Astrocyte of the spinal cord (primary cell): ENCODE results near the gene SKA2.

ENCODE experiments used
- DNase-seq: peaks from one replicate; pipeline ENCODE4 v3.0.0; 2011; ENCODE audit warnings: low read depth, low spot score
- H3K4me3 ChIP-seq: 2 replicates; pipeline ENCODE4 v1.5.1; 2011; ENCODE audit warnings: low read depth, mild to moderate bottlenecking, low read length, moderate library complexity
- in situ Hi-C: cut with HindIII; loops from 2 replicates; pipeline ENCODE4 v1.10.0; 2017; ENCODE audit warnings: low sequenced_read_pairs
- TF ChIP-seq, protein P1 (sequence below): IDR thresholded peaks from 2 replicates; pipeline ENCODE4 v1.5.1; 2012; ENCODE audit warnings: low read depth, mild to moderate bottlenecking, low read length, inconsistent platforms

The SKA2 gene

DNA sequence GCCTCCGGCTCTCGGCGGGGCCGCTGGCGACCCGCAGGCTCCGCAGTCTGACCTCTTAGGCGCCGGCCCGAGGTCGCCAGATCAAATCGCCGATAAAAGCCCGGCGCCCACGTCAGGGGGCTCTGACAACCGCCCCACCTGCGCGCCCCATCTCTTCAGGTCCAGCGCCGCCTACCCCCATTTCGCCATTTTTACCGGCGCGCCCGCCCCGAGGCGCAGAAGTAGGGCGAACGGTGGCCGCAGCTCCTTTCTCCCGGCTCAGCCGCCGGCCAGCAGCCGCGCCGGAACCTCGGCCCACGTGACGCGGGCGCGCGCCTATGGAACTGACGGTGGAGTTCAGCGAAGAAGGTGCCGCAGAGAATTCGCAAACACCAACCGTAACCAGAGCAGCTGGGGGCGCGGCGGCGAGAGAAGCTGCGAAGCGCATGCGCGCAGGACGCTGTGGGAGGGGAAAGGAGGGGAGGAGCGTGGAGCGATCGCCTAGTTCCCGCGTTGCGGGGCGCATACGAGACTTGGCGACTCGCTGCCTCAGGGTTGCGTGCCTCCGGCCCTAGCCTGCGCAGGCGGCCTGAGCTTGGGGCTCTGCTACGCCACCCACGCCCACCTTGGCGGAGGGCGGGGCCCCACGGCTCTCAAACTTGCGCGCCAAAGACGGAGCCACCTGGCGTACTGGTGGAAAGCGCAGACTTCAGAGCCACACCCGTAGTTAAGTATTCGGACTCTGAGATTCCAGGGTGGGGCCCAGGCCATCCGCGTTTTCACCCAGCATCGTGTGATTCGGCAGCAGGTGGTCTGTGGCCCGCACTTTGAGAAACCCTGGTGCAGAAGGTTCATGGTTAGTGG lies 48.3 kb downstream of the SKA2 start, which contains the start of gene TRIM37:
Gene TRIM37 (minus strand): TSS at position 418 of the 843 bp plus-strand sequence. CDS start 419 bp downstream, outside the sequence.
- in situ Hi-C loops, result no loop called here
- peak within 1 kb of the TSS; percentile 95 for H3K4me3 ChIP-seq
- DNase-seq, result peak; percentile 99
- TF ChIP-seq, protein P1, sequence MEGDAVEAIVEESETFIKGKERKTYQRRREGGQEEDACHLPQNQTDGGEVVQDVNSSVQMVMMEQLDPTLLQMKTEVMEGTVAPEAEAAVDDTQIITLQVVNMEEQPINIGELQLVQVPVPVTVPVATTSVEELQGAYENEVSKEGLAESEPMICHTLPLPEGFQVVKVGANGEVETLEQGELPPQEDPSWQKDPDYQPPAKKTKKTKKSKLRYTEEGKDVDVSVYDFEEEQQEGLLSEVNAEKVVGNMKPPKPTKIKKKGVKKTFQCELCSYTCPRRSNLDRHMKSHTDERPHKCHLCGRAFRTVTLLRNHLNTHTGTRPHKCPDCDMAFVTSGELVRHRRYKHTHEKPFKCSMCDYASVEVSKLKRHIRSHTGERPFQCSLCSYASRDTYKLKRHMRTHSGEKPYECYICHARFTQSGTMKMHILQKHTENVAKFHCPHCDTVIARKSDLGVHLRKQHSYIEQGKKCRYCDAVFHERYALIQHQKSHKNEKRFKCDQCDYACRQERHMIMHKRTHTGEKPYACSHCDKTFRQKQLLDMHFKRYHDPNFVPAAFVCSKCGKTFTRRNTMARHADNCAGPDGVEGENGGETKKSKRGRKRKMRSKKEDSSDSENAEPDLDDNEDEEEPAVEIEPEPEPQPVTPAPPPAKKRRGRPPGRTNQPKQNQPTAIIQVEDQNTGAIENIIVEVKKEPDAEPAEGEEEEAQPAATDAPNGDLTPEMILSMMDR, result no peak

DNA sequence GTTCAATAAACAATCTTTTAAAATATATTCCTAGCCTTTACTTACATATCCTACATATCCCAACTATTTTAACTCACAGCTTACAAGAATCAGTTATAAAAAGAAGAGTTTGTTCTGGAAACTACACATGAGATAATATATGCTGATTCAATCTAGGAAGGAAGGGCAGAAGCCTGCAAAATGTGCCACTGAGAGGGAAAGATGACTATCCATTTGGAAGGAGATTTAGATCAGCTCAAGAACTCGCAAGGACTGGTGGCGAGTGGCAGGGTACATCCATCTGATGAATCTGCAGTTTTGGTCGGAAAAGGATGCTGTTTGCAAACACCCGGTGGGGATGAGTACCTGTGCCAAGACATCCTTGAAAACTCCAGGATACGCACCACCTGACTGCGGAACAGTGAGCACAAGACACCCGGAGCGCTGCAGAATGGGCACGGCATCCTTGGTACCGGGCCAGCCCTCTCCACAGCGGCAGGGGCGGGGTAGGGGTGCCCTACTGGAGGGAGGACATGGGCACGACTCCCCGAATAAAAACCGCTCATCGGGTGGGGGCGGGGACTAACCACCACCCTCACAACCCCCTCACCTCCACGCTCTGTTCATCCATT lies 49.0 kb downstream of the SKA2 start:
- peak; percentile 31 for DNase-seq
- peak overlapping the region; percentile 95 for H3K4me3 ChIP-seq
- in situ Hi-C loops, result no loop called here
- TF ChIP-seq, protein P1, result no peak

DNA sequence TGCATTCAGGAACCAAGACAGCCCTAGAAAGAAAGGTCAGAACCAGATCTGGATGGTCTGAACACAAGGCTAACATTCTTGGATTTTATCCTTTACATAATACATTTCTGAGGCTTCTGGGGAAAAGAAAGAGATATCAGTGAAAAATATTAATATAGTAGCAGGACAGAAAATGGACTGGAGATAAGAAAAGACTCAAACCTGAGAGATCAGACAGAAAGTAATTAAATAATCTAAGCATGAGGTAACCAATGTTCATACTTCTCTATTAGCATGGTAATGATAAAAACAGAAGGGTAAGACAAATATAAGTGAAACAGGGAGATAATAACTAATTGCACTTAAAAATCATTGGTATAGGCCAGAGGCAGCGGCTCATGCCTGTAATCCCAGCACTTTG lies 53.8 kb downstream of the SKA2 start:
- in situ Hi-C loops, result no loop called here
- TF ChIP-seq, protein P1, result no peak

DNA sequence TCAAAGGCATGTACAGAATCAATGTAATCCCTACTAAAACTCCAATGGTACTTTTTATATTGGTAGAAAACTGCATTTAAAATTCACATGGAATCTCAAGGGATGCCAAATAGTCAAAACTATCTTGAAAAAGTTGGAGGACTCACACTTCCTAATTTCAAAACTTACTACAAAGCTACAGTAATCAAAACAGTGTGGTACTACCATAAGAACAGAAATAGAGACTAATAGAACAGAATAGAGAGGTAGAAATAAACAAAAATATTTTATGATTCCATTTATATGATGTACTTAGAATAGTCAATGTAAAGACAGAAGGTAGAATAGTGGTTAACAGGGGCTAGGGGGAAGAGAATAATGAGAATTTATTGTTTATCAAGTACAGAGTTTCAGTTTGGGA lies 57.1 kb downstream of the SKA2 start:
- TF ChIP-seq, protein P1, result no peak
- DNase-seq, result no peak
- no peak overlapping the region for H3K4me3 ChIP-seq
- in situ Hi-C loops, result no loop called here

More for the DNA sequence above, 53.8 kb downstream of the SKA2 start:
- no peak overlapping the region for H3K4me3 ChIP-seq
- DNase-seq, result no peak

DNA sequence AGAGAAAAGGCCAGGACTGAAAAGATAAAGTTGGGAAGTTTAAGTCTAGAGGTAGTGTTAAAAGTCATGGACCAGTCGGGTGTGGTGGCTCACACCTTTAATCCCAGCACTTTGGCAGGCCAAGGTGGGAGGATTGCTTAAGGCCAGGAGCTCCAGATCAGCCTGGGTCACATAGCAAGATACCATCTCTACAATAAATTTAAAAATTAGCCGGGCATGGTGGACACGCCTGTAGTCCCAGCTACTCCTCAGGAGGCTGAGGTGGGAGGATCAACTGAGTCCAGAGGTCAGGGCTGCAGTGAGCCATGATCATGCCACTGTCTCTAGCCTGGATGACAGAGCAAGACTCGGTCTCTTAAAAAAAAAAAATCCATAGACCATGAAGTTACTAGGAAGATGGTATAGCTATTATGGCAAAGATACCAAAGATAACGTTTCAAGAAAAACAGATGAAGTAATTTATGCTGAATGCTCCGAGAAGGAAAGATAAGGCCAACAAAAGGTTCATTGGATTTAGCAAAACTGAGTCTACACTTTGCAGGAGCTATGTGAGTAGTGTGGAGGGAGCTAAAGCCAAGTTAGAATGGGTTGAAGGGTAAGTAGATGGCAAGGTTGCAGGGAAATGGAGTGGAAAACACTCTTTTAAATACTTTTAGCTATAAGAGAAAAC lies 60.0 kb downstream of the SKA2 start:
- no peak for DNase-seq
- TF ChIP-seq, protein P1, result no peak
- H3K4me3 ChIP-seq, result no peak overlapping the region
- in situ Hi-C loops, result no loop called here

DNA sequence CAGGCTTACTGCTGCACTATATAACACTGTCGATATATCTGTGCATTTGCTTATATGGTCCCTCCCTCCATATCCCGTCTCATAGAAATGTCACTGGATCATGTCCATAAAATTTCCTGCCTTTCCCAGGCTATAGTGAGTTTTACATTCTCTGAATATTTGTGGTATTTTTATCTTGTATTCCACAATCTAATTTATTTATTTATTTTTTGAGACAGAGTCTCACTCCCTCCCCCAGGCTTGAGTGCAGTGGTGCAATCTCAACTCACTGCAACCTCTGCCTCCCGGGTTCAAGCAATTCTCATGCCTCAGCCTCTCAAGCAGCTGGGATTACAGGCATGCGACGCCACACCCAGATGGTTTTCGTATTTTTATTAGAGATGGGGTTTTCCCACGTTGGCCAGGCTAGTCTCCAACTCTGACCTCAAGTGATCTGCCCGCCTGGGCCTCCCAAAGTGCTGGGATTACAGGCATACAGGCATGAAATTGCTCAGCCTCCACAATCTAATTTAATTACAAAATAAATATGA lies 61.2 kb downstream of the SKA2 start:
- DNase-seq, result peak; percentile 90
- TF ChIP-seq, protein P1, result no peak
- H3K4me3 ChIP-seq, result no peak overlapping the region
- in situ Hi-C loops, result no loop called here
